SU-DHL-6 (cell line): Measurements from ENCODE around the gene GNB1L.

Experiments
- H2AFZ ChIP-seq: fragments of 200-600 bp; sonication (generic); 2 replicates; pipeline ENCODE4 v1.6.1; 2014; ENCODE audit warnings: low read depth, mild to moderate bottlenecking, moderate library complexity, mixed read lengths, antibody characterized with exemption, low read length; ENCODE audit not compliant: severe bottlenecking
- H3F3A ChIP-seq: fragments of 200-600 bp; shearing (Covaris generic); 2 replicates; pipeline ENCODE4 v1.6.0; 2016; ENCODE audit warnings: antibody characterized with exemption, mild to moderate bottlenecking; ENCODE audit not compliant: insufficient read depth
- H3K27ac ChIP-seq: fragments of 200-600 bp; sonication (generic); 2 replicates; pipeline ENCODE4 v1.5.1; 2016; ENCODE audit warnings: low read depth, mild to moderate bottlenecking, low read length, moderate library complexity, mixed read lengths
- H3K27me3 ChIP-seq: fragments of 200-600 bp; sonication (generic), shearing (Covaris generic); 2 replicates; pipeline ENCODE4 v1.6.0; 2014; ENCODE audit warnings: mild to moderate bottlenecking, low read length
- H3K36me3 ChIP-seq: fragments of 200-600 bp; sonication (generic); 2 replicates; pipeline ENCODE4 v1.6.1; 2014; ENCODE audit warnings: mild to moderate bottlenecking, low read length, mixed read lengths
- H3K4me2 ChIP-seq: fragments of 300-600, 200-600 bp; shearing (Covaris generic), sonication (generic); 2 replicates; pipeline ENCODE4 v1.6.0; 2014; ENCODE audit warnings: low read length, low read depth, mild to moderate bottlenecking; ENCODE audit not compliant: poor library complexity, severe bottlenecking
- H3K4me3 ChIP-seq: fragments of 200-600 bp; sonication (generic); 2 replicates; pipeline ENCODE4 v1.5.1; 2014; ENCODE audit warnings: antibody characterized with exemption, low read length, mild to moderate bottlenecking, mixed read lengths; ENCODE audit not compliant: insufficient read depth, poor library complexity, severe bottlenecking
- H3K79me2 ChIP-seq: fragments of 200-600 bp; sonication (generic); 2 replicates; pipeline ENCODE4 v1.6.1; 2014; ENCODE audit warnings: mild to moderate bottlenecking, low read length, moderate library complexity; ENCODE audit not compliant: insufficient read depth
- H3K9ac ChIP-seq: fragments of 200-600 bp; sonication (generic); 2 replicates; pipeline ENCODE4 v1.7.0; 2014; ENCODE audit warnings: mild to moderate bottlenecking, low read length
- H3K9me2 ChIP-seq: fragments of 200-600 bp; sonication (generic); replicated peaks from 2 replicates; pipeline ENCODE4 v1.6.1; 2014; ENCODE audit warnings: low read length; ENCODE audit not compliant: insufficient read depth
- H3K9me3 ChIP-seq: fragments of 200-600 bp; sonication (generic); 2 replicates; pipeline ENCODE4 v1.6.1; 2014; ENCODE audit warnings: low read length, mixed read lengths; ENCODE audit not compliant: insufficient read depth
- H4K20me1 ChIP-seq: fragments of 200-600 bp; sonication (generic); 2 replicates; pipeline ENCODE4 v1.6.1; 2014; ENCODE audit warnings: low read depth, mild to moderate bottlenecking, antibody characterized with exemption, low read length, moderate library complexity, mixed read lengths
- CTCF ChIP-seq: fragments of 200-600 bp; sonication (generic); IDR thresholded peaks from one replicate; pipeline ENCODE4 v1.5.1; 2017; ENCODE audit warnings: antibody characterized with exemption, mild to moderate bottlenecking, low read length, moderate library complexity; ENCODE audit not compliant: insufficient read depth, poor library complexity, severe bottlenecking
- EZH2phosphoT487 ChIP-seq: fragments of 200-600 bp; sonication (generic), shearing (Covaris generic); conservative IDR thresholded peaks from 2 replicates; pipeline ENCODE4 v1.6.1; 2018; ENCODE audit warnings: mild to moderate bottlenecking, antibody characterized with exemption, low read length, moderate library complexity, mixed read lengths

GNB1L gene

GRCh38 chr22:19797086-19798002 lies 57.3 kb downstream of the GNB1L start:
- H3K36me3 ChIP-seq = no peaks in the 10 kb centered on the region

DNA sequence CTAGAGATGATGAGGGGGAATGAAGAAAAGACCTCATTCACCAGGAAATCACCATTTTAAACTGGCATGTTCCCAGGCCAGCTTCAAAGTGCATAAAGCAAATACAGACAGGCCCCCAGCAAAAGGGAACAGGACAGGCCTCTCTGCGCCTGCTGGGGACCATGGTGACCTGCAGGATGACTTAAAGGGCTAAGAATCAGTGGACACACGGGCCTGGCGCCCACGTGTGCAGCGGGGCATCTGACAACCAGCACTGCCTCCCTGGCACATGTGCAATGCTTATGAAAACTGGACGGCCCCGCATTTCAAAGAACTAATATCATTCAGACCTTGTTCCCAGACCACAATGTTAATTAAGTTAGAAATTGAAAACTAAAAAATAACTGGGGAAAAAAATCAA lies 58.5 kb downstream of the GNB1L start:
- TF ChIP-seq EZH2phosphoT487 (no peak), CTCF (no peak)
- Histone ChIP-seq H3K79me2 (no peaks in the 10 kb centered on the region), H4K20me1 (no peaks in the 10 kb centered on the region), H3K9me2 (no peaks in the 10 kb centered on the region), H3K9me3 (no peaks in the 10 kb centered on the region), H3K4me2 (no peak overlapping the region), H2AFZ (no peak overlapping the region), H3F3A (no peaks in the 10 kb centered on the region), H3K4me3 (no peak overlapping the region), H3K27me3 (no peaks in the 10 kb centered on the region), H3K9ac (no peak overlapping the region), H3K27ac (no peak overlapping the region), H3K36me3 (no peaks in the 10 kb centered on the region)

More at GRCh38 chr22:19797086-19798002, 57.3 kb downstream of the GNB1L start:
- H3K27ac ChIP-seq = no peak overlapping the region
- no peak overlapping the region for H3K9ac ChIP-seq
- no peak overlapping the region for H2AFZ ChIP-seq
- H3K79me2 ChIP-seq = no peaks in the 10 kb centered on the region
- TF ChIP-seq EZH2phosphoT487 = no peak
- no peak for TF ChIP-seq CTCF
- H3F3A ChIP-seq = no peaks in the 10 kb centered on the region
- no peaks in the 10 kb centered on the region for H3K9me2 ChIP-seq
- H4K20me1 ChIP-seq = no peaks in the 10 kb centered on the region
- no peak overlapping the region for H3K4me3 ChIP-seq
- H3K27me3 ChIP-seq = no peaks in the 10 kb centered on the region
- H3K9me3 ChIP-seq = no peaks in the 10 kb centered on the region
- H3K4me2 ChIP-seq = no peak overlapping the region

- Histone ChIP-seq H3K9me3 (no peaks in the 10 kb centered on the region), H3K4me3 (no peak overlapping the region), H3K79me2 (no peaks in the 10 kb centered on the region), H4K20me1 (no peaks in the 10 kb centered on the region), H3K27me3 (no peaks in the 10 kb centered on the region), H3K4me2 (no peak overlapping the region), H3F3A (no peaks in the 10 kb centered on the region), H3K27ac (no peak overlapping the region), H2AFZ (no peak overlapping the region), H3K9ac (no peak overlapping the region), H3K36me3 (no peaks in the 10 kb centered on the region), H3K9me2 (no peaks in the 10 kb centered on the region)
- no peak for TF ChIP-seq EZH2phosphoT487
- no peak for TF ChIP-seq CTCF
Observed at GRCh38 chr22:19795617-19796008, 59.1 kb downstream of the GNB1L start.
